Activated CD4-positive, CD25-positive, alpha-beta regulatory T cell treated with anti-CD3 and anti-CD28 coated beads, Interleukin-2, amount 50 U/mL, for 16 hours (primary cell): ENCODE measurements around the gene PHF24.

ENCODE experiments used
- DNase-seq: peaks from one replicate; pipeline ENCODE4 v3.0.0-alpha.2; 2020; ENCODE audit warnings: low read depth, low spot score

Gene PHF24

DNA sequence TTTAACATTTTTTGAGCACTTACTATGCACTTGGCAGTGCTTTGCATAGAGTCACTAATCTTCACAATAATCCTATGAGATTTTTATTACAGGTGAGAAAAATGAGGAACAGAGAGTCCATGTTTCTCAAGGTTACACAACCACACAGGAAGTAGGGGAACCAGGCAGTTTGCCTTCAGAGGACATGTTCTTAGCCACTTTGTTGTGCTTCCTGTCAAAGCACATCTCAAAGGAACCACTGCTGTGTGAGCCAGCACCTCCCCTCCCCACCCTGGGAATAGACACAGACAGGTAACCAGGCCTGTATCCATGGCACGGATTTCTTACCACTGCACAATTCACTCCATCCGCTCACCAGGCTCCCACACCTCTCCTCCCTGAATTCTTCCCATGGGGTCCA lies 25.1 kb downstream of the PHF24 start:
- no peak for DNase-seq

DNA sequence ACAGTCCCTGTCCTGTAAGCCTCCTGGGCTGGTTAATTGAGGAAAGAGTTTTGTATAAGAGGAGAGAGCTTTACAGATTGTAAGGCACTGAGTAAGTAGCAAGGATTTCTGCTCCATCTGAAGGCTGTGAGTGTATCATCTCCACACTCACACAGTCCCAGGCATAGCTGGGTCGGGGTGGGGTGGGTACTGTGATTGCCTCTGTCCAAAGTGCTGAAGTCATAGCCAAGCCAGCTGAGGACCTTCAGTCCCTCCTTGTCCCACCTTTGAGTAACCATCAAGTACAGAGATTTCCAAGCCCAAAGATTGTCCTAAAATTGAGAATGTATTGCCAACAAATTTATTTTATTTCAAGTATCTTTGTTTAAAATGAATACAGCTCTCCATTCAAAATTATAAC lies 26.0 kb downstream of the PHF24 start:
- DNase-seq: no peak

DNA sequence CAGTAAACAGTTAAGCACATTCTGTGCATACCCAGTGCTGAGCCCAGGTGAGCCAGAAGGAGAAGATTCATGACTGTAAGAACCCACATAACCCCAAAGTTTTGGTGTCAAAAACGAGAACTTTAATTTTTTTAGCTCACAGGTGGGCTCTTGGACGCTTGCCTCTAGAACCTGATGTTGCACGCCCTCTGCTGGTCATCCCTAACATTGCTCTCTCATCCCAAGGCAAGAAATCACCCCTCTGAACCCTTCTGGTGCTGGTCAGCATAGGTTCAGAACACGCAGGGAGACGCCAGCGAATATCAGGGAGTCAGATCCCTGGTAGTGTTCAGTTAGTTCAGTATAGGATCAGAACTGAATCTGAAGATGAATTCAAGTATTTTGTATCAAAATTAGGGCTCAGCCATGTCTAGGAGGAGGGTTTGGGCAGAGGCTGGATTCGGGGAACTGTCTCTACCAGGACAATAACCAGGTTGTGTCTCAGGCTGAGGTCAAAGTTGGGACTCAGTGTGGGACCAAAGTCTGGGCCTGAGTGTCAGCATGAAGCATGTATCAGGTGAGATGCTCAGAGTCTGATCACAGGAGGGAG lies 27.3 kb downstream of the PHF24 start:
- DNase-seq: no peak

DNA sequence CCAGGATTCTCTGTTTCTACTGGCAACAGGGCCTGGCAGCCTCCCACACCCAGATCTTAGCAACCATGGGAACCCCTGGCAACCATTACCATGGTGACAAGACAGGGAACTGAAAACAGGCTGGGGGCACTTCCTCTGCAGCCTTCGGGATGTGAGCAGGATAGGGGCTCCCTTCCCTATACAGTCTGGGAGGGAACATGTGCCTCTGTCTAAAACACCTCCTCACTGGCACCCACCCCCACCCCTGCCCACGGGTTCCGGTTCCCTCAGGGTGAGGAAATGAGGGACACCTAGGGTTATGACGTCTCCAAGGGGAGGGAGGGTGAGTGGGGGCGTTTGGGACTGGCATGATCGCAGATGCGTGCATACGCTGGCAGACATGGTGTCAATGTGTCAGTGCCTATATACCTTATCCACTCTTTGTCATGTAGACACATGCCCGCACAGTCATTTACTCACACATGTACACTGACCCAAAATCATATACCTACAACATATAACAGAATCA lies 28.5 kb downstream of the PHF24 start:
- no peak for DNase-seq

DNA sequence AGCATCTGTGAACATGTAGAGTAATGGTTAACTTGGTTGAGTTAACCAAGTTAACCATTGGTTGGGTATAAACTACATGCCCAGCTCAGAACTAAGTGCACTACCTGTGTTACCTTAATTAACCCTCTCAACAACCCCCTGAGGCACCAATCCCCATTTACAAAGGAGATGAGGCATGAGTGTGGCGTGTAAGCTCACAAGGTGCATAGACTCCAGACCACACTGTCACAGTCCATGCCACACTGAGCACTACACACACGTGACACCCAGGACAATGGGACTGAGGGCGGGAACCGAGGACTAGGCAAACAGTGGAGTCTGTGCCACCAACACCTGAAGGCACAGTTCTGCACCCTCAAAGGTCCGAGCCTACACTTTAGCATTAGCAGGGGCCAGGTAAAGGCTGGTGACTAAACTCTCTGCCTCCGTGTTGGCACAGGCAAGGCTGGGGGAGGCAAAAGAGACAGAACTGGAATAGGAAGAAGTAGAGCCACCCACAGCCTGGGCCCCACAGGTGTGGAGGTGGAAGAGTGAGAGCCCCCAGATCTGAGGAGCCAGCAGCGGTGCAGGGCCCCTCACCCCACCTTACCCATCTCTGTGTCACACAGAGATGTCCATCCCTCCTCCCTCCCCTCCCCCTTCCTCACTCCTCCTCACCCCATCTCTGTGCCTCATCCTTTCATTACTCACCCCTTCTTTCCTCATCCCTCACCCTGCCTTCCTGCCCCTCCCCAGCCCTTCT lies 29.2 kb downstream of the PHF24 start:
- DNase-seq: no peak

DNA sequence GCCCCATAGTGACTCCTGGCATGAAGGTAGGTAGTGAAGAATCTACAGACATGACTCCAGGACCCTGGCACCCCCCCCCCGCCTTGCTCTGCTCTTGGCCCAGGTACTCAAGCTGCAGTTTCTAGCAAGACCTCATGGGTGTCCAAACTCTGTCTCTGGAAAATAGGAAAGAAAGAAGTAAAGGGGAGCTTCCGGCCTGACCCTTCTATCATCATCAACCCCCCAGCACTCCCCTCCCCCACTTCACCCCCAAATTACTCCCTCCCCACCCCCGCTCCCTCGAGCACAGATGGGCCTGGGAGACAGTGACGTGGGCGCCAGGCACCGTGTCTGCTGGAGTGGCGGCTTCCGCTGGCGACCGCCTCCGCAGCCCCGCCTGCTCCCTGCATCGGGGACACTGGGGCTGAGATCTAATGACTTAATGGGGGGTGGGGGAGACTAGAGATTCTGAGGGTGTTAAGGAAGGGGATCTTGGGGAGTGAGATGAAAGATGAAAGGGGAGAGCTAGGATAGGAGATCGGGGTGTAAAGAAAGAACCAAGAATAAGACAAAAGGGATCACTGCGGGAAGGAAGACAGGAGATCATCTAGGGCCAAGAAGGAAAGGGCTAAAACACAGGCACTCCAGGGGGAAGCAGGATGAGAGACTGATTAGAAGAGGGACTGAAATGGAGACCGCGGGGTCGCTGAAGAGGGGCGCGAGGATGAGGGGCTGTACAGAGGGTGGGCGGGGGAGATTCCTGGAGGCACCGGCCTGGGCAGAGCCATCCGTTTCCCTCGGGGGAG lies 30.3 kb downstream of the PHF24 start:
- no peak for DNase-seq

DNA sequence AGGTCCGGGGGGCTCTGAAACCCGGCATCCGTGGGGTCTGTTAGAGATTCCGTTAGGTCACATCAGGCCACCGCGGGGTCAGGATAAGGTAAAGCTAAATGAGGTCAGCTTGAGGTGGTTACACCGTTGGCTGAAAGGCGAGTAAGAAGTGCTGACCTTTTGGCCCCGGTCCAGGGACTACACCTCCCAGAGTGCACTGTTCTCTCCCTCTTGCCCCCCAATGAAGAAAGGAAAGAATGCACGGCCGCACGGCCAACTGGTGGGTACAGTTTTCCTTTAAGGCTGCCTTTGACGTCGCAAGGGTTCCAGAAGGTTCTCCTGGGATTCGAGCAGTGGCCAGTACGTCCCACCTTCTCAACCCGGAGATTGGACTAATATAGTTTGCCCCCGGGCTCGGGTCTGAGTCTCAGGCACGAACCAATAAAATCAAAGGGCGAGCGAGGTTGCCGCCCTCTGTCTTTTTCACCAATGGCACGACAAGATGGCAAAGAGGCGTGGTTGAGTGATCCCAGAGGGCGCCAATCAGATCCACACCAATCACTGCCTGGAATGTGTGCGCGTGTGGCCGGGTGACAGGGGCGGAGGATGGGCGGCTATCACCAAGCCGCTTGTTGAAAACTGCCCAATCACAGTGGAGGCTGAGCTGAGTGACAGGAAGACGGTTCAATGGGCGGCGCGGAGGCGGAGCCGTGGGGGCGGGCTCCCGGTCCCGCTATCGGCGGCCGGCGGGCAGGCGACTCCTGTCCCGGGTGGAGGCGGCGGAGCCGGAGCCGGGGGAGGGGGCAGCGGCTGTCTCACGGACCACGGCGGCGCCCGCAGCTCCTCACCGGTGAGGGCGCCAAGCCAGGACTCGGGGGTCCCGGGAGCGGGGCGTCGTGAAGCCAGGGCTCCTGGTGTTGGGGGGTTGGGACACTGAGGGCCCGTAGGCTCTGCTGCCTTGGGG lies 31.2 kb downstream of the PHF24 start, which contains the start of gene DNAJB5:
DNAJB5 (plus strand) TSS at position 743 of the 943 bp plus-strand sequence. CDS start 886 bp downstream, outside the sequence.
- peak; percentile 95 for DNase-seq

DNA sequence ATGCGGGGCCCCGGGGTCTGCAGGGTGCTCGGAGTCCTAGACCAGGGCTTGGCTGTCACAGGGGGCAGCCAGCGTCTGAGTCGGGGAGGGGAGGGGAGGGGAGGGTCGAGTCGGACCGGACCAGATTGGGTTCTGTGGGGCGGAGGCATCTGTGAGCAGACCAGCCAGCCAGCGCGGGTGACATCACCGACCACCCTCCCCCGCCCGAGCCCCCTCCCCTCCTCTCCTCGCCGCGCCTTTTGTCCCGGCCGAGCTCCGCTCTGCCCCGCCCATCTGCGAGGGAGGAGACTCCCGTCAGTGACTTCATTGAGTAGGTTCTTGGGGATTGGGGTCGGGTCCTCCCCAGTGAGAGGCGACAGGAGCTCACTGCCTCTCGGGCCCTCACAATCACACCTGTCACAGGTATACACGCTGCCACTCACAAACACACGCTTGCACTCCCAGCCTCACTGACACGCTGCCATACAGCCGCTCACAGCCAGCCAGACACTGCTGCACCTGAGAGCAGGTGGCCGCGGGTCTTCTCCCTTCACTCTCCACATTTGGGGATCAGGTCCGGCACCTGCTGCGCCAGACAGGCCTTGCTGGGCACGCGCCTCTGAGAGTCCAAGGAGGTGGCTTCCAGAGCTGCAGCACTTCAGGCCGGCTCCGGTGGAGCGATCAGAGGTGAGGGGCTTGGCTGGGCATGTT lies 32.0 kb downstream of the PHF24 start:
- DNase-seq: no peak

DNA sequence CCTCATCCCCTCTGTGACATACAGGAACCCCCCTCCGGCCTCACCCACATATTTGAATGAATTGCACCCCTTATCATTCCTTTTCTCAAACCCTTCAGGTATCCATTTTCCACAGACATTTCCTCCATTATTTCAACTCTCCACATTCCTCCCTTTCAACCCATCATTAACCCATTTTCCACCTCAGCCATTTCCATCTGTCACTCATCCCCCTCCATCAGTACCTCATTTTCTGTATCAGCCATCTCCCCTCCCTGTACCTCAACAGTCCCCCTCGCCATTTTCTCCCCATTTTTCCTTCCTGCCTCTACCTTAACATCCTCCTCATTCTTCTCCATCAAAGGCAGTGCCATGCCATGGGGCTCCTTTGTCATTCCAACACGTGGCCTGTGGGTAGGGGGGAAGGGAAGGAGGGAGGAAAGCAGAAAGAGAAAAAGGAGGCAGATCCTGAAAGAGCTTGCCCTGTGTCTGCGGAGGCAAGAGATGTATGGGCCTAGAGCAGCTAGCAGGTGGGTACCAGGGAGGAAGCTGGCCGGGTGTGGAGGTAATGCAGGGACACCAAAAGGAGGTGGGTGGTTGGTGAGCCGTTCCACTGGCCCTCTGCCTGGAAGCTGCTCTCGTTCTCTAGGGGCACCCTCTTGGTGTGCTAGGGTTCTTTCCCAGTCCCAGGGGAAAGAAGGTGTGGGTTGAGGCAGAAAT lies 33.0 kb downstream of the PHF24 start:
- no peak for DNase-seq

DNA sequence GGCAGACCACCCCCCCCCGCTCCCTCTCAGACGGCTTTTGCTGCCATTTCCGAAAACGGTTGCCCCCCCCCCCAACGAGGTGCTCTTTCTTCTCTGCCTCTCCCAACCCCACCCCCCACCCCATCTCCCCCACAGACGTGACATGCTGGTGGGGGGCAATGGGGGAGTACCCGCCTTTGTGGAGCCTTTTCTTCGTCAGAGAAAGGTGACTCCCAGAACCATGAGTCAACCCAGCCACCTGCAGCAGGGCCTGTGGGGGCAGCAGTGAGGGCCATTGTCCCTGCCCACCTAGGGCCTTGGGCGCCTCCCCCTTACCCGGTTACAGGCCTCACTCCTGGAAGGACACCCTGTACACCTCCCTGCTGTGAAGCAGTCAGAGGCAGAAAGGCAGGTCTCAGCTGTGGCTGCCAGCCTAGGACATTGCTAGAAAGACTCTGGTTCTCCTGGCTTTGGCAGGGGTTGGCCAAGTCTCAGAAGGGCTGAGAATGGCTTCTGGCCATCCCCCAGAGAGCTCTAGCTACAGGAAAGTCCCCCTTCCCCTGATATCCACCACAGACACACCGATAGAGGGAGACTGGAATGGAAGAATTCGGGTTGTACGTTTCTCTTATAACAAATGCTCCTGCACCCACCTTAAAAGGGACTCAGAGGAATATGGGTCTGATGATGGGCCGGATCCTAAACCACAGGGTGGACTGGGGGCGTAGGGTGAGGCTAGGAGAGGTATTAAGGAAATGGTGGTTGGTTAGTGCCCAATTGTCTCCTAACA lies 33.7 kb downstream of the PHF24 start:
- DNase-seq: no peak

DNA sequence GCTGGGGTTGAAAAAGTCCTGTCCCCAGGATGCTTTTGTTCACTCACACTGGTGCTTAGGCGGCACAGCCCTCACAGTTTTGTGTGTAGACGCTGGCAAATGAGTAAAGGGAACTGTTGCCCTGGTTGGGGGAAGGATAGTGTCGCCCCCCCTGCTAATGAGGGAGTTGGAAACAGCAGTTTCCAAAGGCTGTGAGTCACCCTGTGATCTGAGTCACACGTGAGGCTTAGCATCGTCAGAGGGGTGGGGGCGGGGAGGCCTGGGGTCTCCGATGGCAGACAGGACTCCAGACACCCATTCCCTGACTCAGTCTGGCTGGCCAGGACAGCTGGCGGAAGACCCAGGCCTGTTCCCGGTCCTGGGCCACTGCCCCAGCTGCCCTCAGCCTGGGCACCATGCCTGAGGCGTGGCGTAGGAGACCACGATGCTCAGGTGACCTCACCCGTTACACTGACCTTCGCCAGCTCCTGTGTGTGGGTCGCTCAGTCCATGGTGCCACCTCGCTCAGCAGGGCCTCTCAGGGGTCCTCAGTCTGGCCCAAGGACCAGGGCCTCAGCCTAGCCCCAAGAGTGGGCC lies 34.4 kb downstream of the PHF24 start:
- DNase-seq: no peak

DNA sequence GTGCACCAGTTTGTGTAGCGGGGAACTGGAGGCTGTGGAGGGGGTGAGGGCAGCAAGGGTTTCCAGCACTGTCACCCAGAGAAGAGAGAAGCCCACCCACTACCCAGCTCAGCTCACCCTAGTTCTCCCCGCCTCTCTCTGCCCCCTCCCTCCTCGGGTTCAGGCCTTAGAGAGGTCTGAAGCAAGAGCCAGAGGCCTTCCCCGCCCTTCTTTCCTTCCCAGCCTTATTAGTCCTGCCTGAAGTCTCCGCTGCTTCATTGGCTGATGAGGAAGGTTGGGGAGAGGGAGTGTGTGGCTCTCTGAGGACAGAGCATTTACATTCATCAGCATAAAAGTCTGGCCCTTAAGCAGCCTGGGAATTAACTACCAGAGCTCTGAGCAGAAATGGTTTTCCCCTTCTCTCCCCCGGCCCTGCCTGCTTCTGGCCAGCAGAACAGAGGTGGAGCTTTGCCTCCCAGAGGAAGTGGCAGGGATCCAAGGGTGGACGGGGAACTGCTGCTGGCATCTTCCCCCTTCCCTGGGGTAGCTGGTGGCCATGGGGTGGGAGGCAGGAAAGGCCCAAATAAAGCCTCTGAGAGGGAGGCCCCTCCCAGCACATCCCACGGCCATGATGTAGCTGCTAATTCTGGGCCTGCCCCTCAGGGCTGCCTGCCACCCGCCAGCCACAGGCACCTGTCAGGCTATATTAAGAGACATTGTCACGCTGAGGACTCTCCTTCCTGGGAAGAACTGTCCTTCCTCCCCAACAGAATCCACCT lies 35.6 kb downstream of the PHF24 start:
- no peak for DNase-seq

DNA sequence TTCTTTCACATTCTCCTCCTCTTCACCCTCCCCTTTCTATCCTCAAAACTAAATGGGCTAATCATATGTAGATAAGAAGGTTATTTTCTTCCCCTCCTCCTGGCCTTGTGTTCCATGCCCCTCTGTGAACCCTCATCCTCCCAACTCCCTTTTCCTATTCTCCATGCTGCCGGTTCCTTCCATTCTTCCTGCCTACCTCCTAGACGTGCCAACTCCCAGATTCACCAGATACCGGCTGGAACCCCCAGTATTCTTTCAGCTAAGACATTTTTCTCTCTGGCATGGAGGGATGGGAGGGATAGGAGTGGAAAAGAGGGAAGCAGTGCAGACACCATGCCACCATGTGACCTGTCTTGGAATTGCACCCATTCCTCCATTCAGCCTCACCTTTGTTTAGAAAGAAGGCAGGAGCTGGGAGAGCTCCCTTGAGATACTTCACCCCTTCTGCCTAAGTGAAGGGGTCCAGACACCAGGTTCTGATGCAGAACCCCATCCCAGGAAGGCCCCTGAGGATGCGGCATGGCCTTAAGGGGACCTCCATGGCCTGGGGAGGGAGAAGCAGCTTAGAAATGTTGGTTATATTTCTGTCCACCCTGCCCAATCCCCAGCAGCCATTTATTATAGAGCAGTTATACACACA lies 36.3 kb downstream of the PHF24 start:
- no peak for DNase-seq

DNA sequence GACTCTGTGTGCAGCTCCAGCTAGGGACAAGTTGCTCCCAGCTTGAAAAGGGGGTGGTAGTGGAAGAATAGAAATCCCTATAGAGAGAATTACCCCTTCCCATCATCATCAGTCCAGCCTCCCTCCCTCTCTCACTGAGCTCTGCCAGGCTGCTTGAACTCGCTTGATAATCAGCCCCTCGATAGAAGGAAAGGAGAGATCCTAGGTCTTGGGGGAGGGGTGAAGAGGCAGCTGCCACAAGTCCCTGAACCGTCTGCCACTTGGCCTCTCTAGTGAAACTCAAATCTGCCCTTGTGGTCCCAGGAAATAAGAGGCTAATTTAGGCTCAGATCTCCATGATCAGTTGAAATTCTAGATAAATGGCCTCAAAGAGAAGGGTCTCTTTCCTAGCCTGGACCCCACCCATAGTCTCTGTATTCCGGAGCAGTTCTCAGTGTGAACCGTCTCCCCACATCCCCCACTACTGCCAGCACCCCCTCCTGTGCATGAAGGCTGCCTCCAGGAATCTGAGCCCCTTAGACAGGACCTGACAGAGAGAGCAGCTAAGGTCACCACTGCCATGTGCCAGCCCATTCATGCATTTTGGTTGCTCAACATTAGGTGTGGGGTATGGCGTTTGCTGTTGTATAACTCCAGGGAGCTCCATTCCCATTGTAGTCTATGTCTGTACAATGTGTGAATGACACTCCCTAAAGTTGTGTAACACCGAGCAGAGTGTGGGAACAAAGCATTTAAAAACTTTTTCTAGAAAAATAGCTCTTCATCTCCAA lies 37.0 kb downstream of the PHF24 start:
- no peak for DNase-seq

DNA sequence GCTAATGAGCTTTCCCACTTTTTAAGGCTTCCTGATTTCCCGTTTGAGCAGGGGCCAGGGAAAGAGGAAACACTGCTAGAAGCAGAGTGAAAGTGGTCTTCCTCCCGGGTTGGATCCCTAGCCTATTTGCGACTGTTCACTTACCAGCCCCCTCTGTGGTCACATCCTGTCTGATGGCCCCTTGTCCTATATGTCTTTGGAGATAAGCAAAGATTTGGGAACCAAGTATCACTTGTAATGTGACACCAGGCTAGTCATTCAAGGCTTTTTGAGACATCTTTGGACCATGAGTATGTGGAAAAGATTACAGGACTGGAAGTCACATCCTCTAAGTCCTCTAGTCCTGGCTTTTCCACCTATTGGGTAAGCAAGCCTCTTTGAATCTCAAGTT lies 37.6 kb downstream of the PHF24 start:
- DNase-seq: no peak

DNA sequence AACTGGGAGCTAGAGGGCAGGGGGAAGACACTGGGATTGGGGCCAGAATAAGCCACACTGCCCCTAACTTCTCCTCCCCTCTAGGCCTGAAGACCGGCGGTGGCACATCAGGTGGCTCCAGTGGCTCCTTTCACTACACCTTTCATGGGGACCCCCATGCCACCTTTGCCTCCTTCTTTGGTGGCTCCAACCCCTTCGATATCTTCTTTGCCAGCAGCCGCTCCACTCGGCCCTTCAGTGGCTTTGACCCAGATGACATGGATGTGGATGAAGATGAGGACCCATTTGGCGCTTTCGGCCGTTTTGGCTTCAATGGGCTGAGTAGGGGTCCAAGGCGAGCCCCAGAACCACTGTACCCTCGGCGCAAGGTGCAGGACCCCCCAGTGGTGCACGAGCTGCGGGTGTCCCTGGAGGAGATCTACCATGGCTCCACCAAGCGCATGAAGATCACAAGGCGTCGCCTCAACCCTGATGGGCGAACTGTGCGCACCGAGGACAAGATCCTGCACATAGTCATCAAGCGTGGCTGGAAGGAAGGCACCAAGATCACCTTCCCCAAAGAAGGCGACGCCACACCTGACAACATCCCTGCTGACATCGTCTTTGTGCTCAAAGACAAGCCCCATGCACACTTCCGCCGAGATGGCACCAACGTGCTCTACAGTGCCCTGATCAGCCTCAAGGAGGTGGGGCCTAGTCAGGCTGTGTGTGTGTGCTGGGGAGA lies 38.3 kb downstream of the PHF24 start:
- DNase-seq: no peak
